Thyroid gland (tissue), 4 donors: ENCODE results near the gene TM9SF4.

Source experiments
- POLR2A ChIP-seq, 2 donors: fragments of 450-650 bp; IDR thresholded peaks; one replicate each; pipeline ENCODE4 v1.6.1; 2017; ENCODE audit warnings: antibody characterized with exemption in 2 of 2, mild to moderate bottlenecking in 2 of 2, moderate library complexity in 1 of 2
- TF ChIP-seq, protein P1 (sequence below), 6 experiments: fragments of 200-600 bp in 3 of 6; fragments of 450-650 bp in 3 of 6; sonication (generic) in 3 of 6; IDR thresholded peaks; one replicate each; pipeline ENCODE4 v1.5.1; 2016 to 2019; ENCODE audit warnings: antibody characterized with exemption in 6 of 6, mild to moderate bottlenecking in 2 of 6, inconsistent platforms in 1 of 6, moderate library complexity in 1 of 6

DNA sequence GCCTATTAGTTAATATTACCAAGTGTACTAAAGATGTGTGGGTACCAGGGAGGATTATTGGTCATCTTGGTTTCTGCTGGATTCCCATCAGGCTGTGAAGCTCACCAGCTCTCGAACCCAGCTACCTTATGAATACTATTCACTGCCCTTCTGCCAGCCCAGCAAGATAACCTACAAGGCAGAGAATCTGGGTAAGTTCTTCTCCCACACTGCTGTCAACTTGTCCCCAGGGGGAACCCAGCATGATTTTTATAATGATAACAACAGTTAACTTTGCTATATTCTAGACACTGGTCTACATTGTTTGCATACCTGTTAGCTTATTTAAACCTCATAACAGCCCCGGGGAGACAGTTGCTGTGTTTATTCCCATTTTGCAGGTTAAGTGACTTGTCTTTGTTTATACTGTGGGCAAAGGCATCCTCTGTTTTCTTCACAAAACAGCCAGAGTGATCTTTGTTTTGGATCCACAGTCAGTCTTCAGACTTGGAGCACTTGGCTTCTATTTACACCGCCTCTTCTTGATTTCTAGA, 26.5 kb downstream of the TM9SF4 start:
- no peak for TF ChIP-seq POLR2A (IDR thresholded peaks at IDR 0.05)
- TF ChIP-seq, protein P1, sequence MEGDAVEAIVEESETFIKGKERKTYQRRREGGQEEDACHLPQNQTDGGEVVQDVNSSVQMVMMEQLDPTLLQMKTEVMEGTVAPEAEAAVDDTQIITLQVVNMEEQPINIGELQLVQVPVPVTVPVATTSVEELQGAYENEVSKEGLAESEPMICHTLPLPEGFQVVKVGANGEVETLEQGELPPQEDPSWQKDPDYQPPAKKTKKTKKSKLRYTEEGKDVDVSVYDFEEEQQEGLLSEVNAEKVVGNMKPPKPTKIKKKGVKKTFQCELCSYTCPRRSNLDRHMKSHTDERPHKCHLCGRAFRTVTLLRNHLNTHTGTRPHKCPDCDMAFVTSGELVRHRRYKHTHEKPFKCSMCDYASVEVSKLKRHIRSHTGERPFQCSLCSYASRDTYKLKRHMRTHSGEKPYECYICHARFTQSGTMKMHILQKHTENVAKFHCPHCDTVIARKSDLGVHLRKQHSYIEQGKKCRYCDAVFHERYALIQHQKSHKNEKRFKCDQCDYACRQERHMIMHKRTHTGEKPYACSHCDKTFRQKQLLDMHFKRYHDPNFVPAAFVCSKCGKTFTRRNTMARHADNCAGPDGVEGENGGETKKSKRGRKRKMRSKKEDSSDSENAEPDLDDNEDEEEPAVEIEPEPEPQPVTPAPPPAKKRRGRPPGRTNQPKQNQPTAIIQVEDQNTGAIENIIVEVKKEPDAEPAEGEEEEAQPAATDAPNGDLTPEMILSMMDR (IDR thresholded peaks at IDR 0.05): no peak
